ENCODE results near the gene COMT. TPM values are rescaled to one million over a fixed set of nuclear protein-coding genes. Genes with fewer than 3 reads are reported as not detected.

COMT gene
- total RNA-seq, 1 donor from 2014 or later, result 403 TPM

GRCh38 chr22:20015971-20016733 lies 74.6 kb downstream of the COMT start:
- no peak for DNase-seq (ENCODE audit: low read depth)
- TF ChIP-seq, protein P1, sequence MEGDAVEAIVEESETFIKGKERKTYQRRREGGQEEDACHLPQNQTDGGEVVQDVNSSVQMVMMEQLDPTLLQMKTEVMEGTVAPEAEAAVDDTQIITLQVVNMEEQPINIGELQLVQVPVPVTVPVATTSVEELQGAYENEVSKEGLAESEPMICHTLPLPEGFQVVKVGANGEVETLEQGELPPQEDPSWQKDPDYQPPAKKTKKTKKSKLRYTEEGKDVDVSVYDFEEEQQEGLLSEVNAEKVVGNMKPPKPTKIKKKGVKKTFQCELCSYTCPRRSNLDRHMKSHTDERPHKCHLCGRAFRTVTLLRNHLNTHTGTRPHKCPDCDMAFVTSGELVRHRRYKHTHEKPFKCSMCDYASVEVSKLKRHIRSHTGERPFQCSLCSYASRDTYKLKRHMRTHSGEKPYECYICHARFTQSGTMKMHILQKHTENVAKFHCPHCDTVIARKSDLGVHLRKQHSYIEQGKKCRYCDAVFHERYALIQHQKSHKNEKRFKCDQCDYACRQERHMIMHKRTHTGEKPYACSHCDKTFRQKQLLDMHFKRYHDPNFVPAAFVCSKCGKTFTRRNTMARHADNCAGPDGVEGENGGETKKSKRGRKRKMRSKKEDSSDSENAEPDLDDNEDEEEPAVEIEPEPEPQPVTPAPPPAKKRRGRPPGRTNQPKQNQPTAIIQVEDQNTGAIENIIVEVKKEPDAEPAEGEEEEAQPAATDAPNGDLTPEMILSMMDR (IDR thresholded peaks at IDR 0.05; ENCODE audit: insufficient read depth, low read length, poor library complexity, severe bottlenecking), result no peak
- peaks cover 18% of the 10 kb centered on the region for H3K27me3 ChIP-seq (ENCODE audit: control insufficient read depth, insufficient read depth, low read length)
- no peaks in the 10 kb centered on the region for H3K36me3 ChIP-seq (ENCODE audit: control insufficient read depth, insufficient read depth, low read length)
- peak overlapping the region; percentile 60 for H3K4me3 ChIP-seq (ENCODE audit: low read depth, low read length)

GRCh38 chr22:20016734-20017621 lies 75.4 kb downstream of the COMT start, which contains the start of gene ARVCF:
ARVCF (minus strand) TSS chr22:20016823; CDS start chr22:19990794, 26,029 bp downstream.
- DNase-seq (ENCODE audit: low read depth), result no peak
- H3K4me3 ChIP-seq (ENCODE audit: low read depth, low read length), result peak within 1 kb of the TSS; percentile 60
- no peaks in the 10 kb centered on the region for H3K36me3 ChIP-seq (ENCODE audit: control insufficient read depth, insufficient read depth, low read length)
- H3K27me3 ChIP-seq (ENCODE audit: control insufficient read depth, insufficient read depth, low read length), result peaks cover 18% of the 10 kb centered on the region
- TF ChIP-seq, protein P1 (IDR thresholded peaks at IDR 0.05; ENCODE audit: insufficient read depth, low read length, poor library complexity, severe bottlenecking), result no peak

DNA sequence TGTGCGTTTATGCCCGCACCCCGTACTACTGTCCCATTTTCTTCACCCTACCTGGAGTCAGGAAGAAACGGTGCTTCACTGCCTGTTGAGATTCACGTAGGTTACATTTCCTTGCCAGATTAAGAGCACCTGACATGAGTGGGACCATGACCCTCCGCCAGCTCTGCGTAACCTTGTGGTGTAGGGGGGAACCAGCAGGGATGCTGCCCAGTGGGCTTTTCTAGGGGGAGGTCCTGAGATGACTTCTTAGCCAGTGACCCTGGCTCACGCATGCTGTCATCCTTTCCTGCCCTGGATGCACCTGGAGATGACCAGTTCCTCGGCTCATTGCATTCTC lies 76.0 kb downstream of the COMT start:
- DNase-seq (ENCODE audit: low read depth), result no peak
- Histone ChIP-seq H3K27me3 (ENCODE audit: control insufficient read depth, insufficient read depth, low read length) (peaks cover 18% of the 10 kb centered on the region), H3K36me3 (ENCODE audit: control insufficient read depth, insufficient read depth, low read length) (no peaks in the 10 kb centered on the region), H3K4me3 (ENCODE audit: low read depth, low read length) (no peak overlapping the region)
- TF ChIP-seq, protein P1 (IDR thresholded peaks at IDR 0.05; ENCODE audit: insufficient read depth, low read length, poor library complexity, severe bottlenecking), result no peak

DNA sequence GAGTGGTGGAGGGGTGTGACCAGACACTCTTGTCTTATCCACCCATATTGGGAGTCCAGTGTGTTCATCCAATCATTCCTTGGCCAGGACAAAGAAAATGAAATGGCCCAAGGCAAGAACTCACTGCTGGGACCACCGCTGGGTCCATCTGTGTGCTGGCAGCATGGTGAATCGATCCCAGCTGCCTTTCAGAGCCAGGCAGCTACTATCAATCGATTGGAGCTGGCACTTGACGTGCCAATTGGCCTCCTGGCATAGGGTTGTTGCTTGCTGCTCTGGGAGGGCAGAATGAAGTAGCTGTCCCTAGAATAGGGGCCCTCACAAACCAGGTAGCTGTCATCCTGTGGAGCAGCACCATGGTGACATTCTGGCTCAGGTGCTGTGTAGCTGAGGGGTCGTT lies 76.4 kb downstream of the COMT start:
- no peak overlapping the region for H3K4me3 ChIP-seq (ENCODE audit: low read depth, low read length)
- H3K27me3 ChIP-seq (ENCODE audit: control insufficient read depth, insufficient read depth, low read length), result peaks cover 18% of the 10 kb centered on the region
- H3K36me3 ChIP-seq (ENCODE audit: control insufficient read depth, insufficient read depth, low read length), result no peaks in the 10 kb centered on the region
- TF ChIP-seq, protein P1 (IDR thresholded peaks at IDR 0.05; ENCODE audit: insufficient read depth, low read length, poor library complexity, severe bottlenecking), result no peak
- no peak for DNase-seq (ENCODE audit: low read depth)

Other genes starting within 250 kb of the COMT start
- gene SEPTIN5, start 227.3 kb upstream of the COMT start, total RNA-seq, result 6.5 and 10.1 TPM in 2 replicates
- 0.50 and 1.8 TPM in 2 replicates for gene GP1BB, start 218.2 kb upstream of the COMT start, total RNA-seq
- not detected in 2 replicates for gene TBX1, start 181.0 kb upstream of the COMT start, total RNA-seq
- 7.0 and 9.0 TPM in 2 replicates for gene GNB1L, start 86.9 kb upstream of the COMT start, total RNA-seq
- 10.9 and 12.6 TPM in 2 replicates for gene RTL10, start 86.9 kb upstream of the COMT start, total RNA-seq
- 30.0 and 50.4 TPM in 2 replicates for gene TXNRD2, start within 50 bp of the COMT start, total RNA-seq
- 74.5 and 107 TPM in 2 replicates for gene ARVCF, start 75.1 kb downstream of the COMT start, total RNA-seq
- gene TANGO2, start 79.3 kb downstream of the COMT start, total RNA-seq, result 20.9 and 22.0 TPM in 2 replicates
- 34.0 and 35.7 TPM in 2 replicates for gene DGCR8, start 138.5 kb downstream of the COMT start, total RNA-seq
- 357 and 360 TPM in 2 replicates for gene RANBP1, start 174.3 kb downstream of the COMT start, total RNA-seq
- 44.5 and 56.3 TPM in 2 replicates for gene TRMT2A, start 175.5 kb downstream of the COMT start, total RNA-seq
- gene ZDHHC8, start 190.0 kb downstream of the COMT start, total RNA-seq, result 23.8 and 26.9 TPM in 2 replicates
- 0.55 and 1.8 TPM in 2 replicates for gene CCDC188, start 209.3 kb downstream of the COMT start, total RNA-seq